Renal pelvis (tissue), 4 donors: ENCODE results near the gene GPR155. TPM values are rescaled to one million over a fixed set of nuclear protein-coding genes. Genes with fewer than 3 reads are reported as not detected.
"Not testable (repeated sequence)": the region's sequence is repeated elsewhere in the genome, so short reads cannot be mapped to it uniquely, and the experiment has no call there.

Experiments
- DNase-seq: peaks from one replicate; pipeline ENCODE4 v3.0.0-alpha.2; 2013
- polyA plus RNA-seq, 3 donors: library from polyadenylated mRNA; unstranded; fragments of 120-200 nt; gene quantifications; one replicate each; pipeline ENCODE4 v1.2.1, GENCODE V29; 2013; ENCODE audit not compliant: insufficient read length in 3 of 3

GPR155 gene
- polyA plus RNA-seq, 3 donors = 3.8 to 13.2 (median 10.4) TPM

GRCh38 chr2:174492963-174493431, 6.2 kb upstream of the GPR155 start:
- no peak for DNase-seq

- no peak for DNase-seq
Observed at GRCh38 chr2:174491947-174492346, 5.1 kb upstream of the GPR155 start.

- no peak for DNase-seq
Observed at GRCh38 chr2:174490051-174490450, 3.2 kb upstream of the GPR155 start.

GRCh38 chr2:174489520-174489919, 2.7 kb upstream of the GPR155 start:
- not testable (repeated sequence) for DNase-seq

GRCh38 chr2:174487820-174488162, 962 bp upstream of the GPR155 start:
- DNase-seq = no peak

- DNase-seq = peak; percentile 99
Observed at GRCh38 chr2:174487108-174487819, 435 bp upstream of the GPR155 start.

- DNase-seq = peak; percentile 28
Observed at GRCh38 chr2:174485788-174486562, 854 bp downstream of the GPR155 start.

- DNase-seq = not testable (repeated sequence)
Observed at GRCh38 chr2:174485045-174485444, 1.8 kb downstream of the GPR155 start.

GRCh38 chr2:174484573-174484972, 2.3 kb downstream of the GPR155 start:
- DNase-seq = no peak

GRCh38 chr2:174482854-174483253, 4.0 kb downstream of the GPR155 start:
- DNase-seq = no peak

- no peak for DNase-seq
Observed at GRCh38 chr2:174477759-174478158, 9.1 kb downstream of the GPR155 start.

GRCh38 chr2:174473796-174474195, 13.0 kb downstream of the GPR155 start:
- DNase-seq = no peak

- no peak for DNase-seq
Observed at GRCh38 chr2:174465327-174465726, 21.5 kb downstream of the GPR155 start.

- no peak for DNase-seq
Observed at GRCh38 chr2:174461221-174461620, 25.6 kb downstream of the GPR155 start.

- no peak for DNase-seq
Observed at GRCh38 chr2:174454566-174454965, 32.3 kb downstream of the GPR155 start.

- DNase-seq = no peak
Observed at GRCh38 chr2:174450021-174450816, 36.6 kb downstream of the GPR155 start.

- DNase-seq = no peak
Observed at GRCh38 chr2:174449033-174449432, 37.8 kb downstream of the GPR155 start.

GRCh38 chr2:174446531-174446930, 40.3 kb downstream of the GPR155 start:
- no peak for DNase-seq

GRCh38 chr2:174445248-174445647, 41.6 kb downstream of the GPR155 start:
- no peak for DNase-seq

GRCh38 chr2:174444761-174445160, 42.1 kb downstream of the GPR155 start:
- DNase-seq = no peak

- DNase-seq = no peak
Observed at GRCh38 chr2:174442546-174443510, 44.0 kb downstream of the GPR155 start.
